Small intestine (tissue), 7 donors: ENCODE measurements around the gene BRINP1. TPM values are rescaled to one million over a fixed set of nuclear protein-coding genes. Genes with fewer than 3 reads are reported as not detected.

Source experiments
- DNase-seq, 2 donors: peaks; one replicate each; pipeline versions ENCODE4 v3.0.0 to v3.0.0-alpha.2; 2013
- FAIRE-seq: peaks from 2 replicates; lab custom pipeline; 2012; peaks lifted over from hg19 to GRCh38; lab: Jason Lieb, UNC
- H3K27ac ChIP-seq, 3 donors: one replicate each; pipeline ENCODE4 v1.5.1; 2013; ENCODE audit warnings: low read length in 2 of 3, mild to moderate bottlenecking in 2 of 3, control low read depth in 1 of 3, inconsistent platforms in 1 of 3, low read depth in 1 of 3, moderate library complexity in 1 of 3
- H3K27me3 ChIP-seq, 3 donors: one replicate each; pipeline ENCODE4 v1.6.1; 2013; ENCODE audit warnings: low read length in 3 of 3, inconsistent platforms in 1 of 3; ENCODE audit not compliant: control insufficient read depth in 3 of 3, insufficient read depth in 3 of 3
- H3K36me3 ChIP-seq, 3 donors: one replicate each; pipeline ENCODE4 v1.6.1; 2013; ENCODE audit warnings: low read length in 3 of 3, inconsistent platforms in 1 of 3, low read depth in 1 of 3, mild to moderate bottlenecking in 1 of 3, moderate library complexity in 1 of 3; ENCODE audit not compliant: control insufficient read depth in 3 of 3, insufficient read depth in 2 of 3
- H3K4me1 ChIP-seq, 3 donors: one replicate each; pipeline ENCODE4 v1.6.1; 2013; ENCODE audit warnings: low read length in 2 of 3, inconsistent platforms in 1 of 3, low read depth in 1 of 3, mild to moderate bottlenecking in 1 of 3, moderate library complexity in 1 of 3; ENCODE audit not compliant: control insufficient read depth in 3 of 3, insufficient read depth in 2 of 3
- H3K4me3 ChIP-seq, 3 donors: one replicate each; pipeline ENCODE4 v1.5.1; 2013; ENCODE audit warnings: low read length in 3 of 3, control low read depth in 1 of 3, inconsistent platforms in 1 of 3, low read depth in 1 of 3, mild to moderate bottlenecking in 1 of 3, moderate library complexity in 1 of 3
- H3K9me3 ChIP-seq, 2 donors: one replicate each; pipeline ENCODE4 v1.6.1; 2013; ENCODE audit warnings: low read depth in 1 of 2, low read length in 1 of 2; ENCODE audit not compliant: control insufficient read depth in 2 of 2, insufficient read depth in 1 of 2
- WGBS, 3 donors: extraction: QIAGEN DNeasy Blood & Tissue Kit; methylation state at CpG; one replicate each; pipeline ENCODE4 v1.1.7; 2013; 5-methylcytosine and 5-hydroxymethylcytosine counted together
- polyA plus RNA-seq, 4 donors: library from polyadenylated mRNA; stranded (reverse) in 3 of 4; unstranded in 1 of 4; fragments of 200-250 nt in 3 of 4; fragments of 120-200 nt in 1 of 4; gene quantifications; one replicate each; pipeline versions ENCODE4 v1.2.1 to v1.2.3, GENCODE V29; 2013
- donor health status: healthy with polysubstance abuse.
- donor health status: control.
- donor health status: control.
- donor health status: Bipolar disorder and iron deficiency.
- donor health status: healthy.

BRINP1 gene
- polyA plus RNA-seq, 4 donors: 0.19 to 2.3 TPM; not detected in 2

GRCh38 chr9:119255116-119255515 is 114.1 kb downstream of the BRINP1 start:
- DNase-seq (no peak), FAIRE-seq (no peak)
- Histone ChIP-seq H3K4me1 (no peaks in the 10 kb centered on the region), H3K9me3 (no peaks in the 10 kb centered on the region), H3K27ac (no peak overlapping the region), H3K36me3 (no peaks in the 10 kb centered on the region), H3K27me3 (no peaks in the 10 kb centered on the region), H3K4me3 (no peak overlapping the region)
- WGBS, 3 donors: 55 to 59% (median 57%) methylated on average over 3 of the region's 3 CpGs

- no peaks in the 10 kb centered on the region for H3K27me3 ChIP-seq
- no peaks in the 10 kb centered on the region for H3K4me1 ChIP-seq
- WGBS, 3 donors: 82 to 89% (median 87%) methylated on average over 5 of the region's 5 CpGs
- DNase-seq (no peak), FAIRE-seq (no peak)
- no peaks in the 10 kb centered on the region for H3K36me3 ChIP-seq
- H3K4me3 ChIP-seq: no peak overlapping the region
- H3K27ac ChIP-seq: no peak overlapping the region
- H3K9me3 ChIP-seq: no peaks in the 10 kb centered on the region
These were observed 116.5 kb downstream of the BRINP1 start for GRCh38 chr9:119252671-119253299.

- no peaks in the 10 kb centered on the region for H3K4me1 ChIP-seq
- H3K4me3 ChIP-seq: no peak overlapping the region
- H3K9me3 ChIP-seq: no peaks in the 10 kb centered on the region
- no peak overlapping the region for H3K27ac ChIP-seq
- H3K27me3 ChIP-seq: no peaks in the 10 kb centered on the region
- WGBS, 3 donors: 57 to 78% (median 61%) methylated on average over 5 of the region's 5 CpGs
- no peaks in the 10 kb centered on the region for H3K36me3 ChIP-seq
- DNase-seq (no peak), FAIRE-seq (no peak)
These were observed 117.3 kb downstream of the BRINP1 start for GRCh38 chr9:119251936-119252335.

- FAIRE-seq (no peak), DNase-seq (no peak)
- Histone ChIP-seq H3K27me3 (no peaks in the 10 kb centered on the region), H3K9me3 (no peaks in the 10 kb centered on the region), H3K4me1 (no peaks in the 10 kb centered on the region), H3K36me3 (no peaks in the 10 kb centered on the region), H3K4me3 (no peak overlapping the region), H3K27ac (no peak overlapping the region)
- WGBS, 3 donors: 55 to 66% (median 65%) methylated on average over 4 of the region's 4 CpGs
These were observed 118.5 kb downstream of the BRINP1 start for GRCh38 chr9:119250730-119251129.

- no peak for FAIRE-seq
These were observed 128.7 kb downstream of the BRINP1 start for GRCh38 chr9:119240546-119240945.

GRCh38 chr9:119234636-119235035 is 134.6 kb downstream of the BRINP1 start:
- H3K4me3 ChIP-seq: no peak overlapping the region
- WGBS, 3 donors: 13 to 40% (median 22%) methylated on average over 1 of the region's 1 CpG
- DNase-seq (no peak), FAIRE-seq (no peak)
- H3K36me3 ChIP-seq: no peaks in the 10 kb centered on the region
- no peaks in the 10 kb centered on the region for H3K27me3 ChIP-seq
- H3K9me3 ChIP-seq: no peaks in the 10 kb centered on the region
- H3K27ac ChIP-seq: no peak overlapping the region
- no peaks in the 10 kb centered on the region for H3K4me1 ChIP-seq

More at GRCh38 chr9:119240546-119240945, 128.7 kb downstream of the BRINP1 start:
- Histone ChIP-seq H3K4me3 (no peak overlapping the region), H3K4me1 (no peaks in the 10 kb centered on the region), H3K27ac (no peak overlapping the region), H3K27me3 (no peaks in the 10 kb centered on the region), H3K9me3 (no peaks in the 10 kb centered on the region), H3K36me3 (no peaks in the 10 kb centered on the region)
- DNase-seq: no peak
- 75 to 84% (median 77%) methylated on average over 4 of the region's 4 CpGs for WGBS, 3 donors

GRCh38 chr9:119227422-119227821 is 141.8 kb downstream of the BRINP1 start:
- 73 to 78% (median 74%) methylated on average over 3 of the region's 3 CpGs for WGBS, 3 donors
- no peak for FAIRE-seq
- H3K9me3 ChIP-seq: no peaks in the 10 kb centered on the region

GRCh38 chr9:119224431-119224830 is 144.8 kb downstream of the BRINP1 start:
- H3K36me3 ChIP-seq: no peaks in the 10 kb centered on the region
- no peaks in the 10 kb centered on the region for H3K27me3 ChIP-seq
- FAIRE-seq (no peak), DNase-seq (no peak)
- no peak overlapping the region for H3K27ac ChIP-seq
- H3K4me3 ChIP-seq: no peak overlapping the region
- H3K9me3 ChIP-seq: no peaks in the 10 kb centered on the region
- H3K4me1 ChIP-seq: no peaks in the 10 kb centered on the region
- 50 to 65% (median 53%) methylated on average over 2 of the region's 2 CpGs for WGBS, 3 donors

More at GRCh38 chr9:119227422-119227821, 141.8 kb downstream of the BRINP1 start:
- no peak for DNase-seq
- Histone ChIP-seq H3K36me3 (no peaks in the 10 kb centered on the region), H3K4me3 (no peak overlapping the region), H3K4me1 (no peaks in the 10 kb centered on the region), H3K27ac (no peak overlapping the region), H3K27me3 (no peaks in the 10 kb centered on the region)

- Histone ChIP-seq H3K27ac (no peak overlapping the region), H3K9me3 (no peaks in the 10 kb centered on the region), H3K4me3 (no peak overlapping the region), H3K4me1 (no peaks in the 10 kb centered on the region), H3K36me3 (no peaks in the 10 kb centered on the region), H3K27me3 (no peaks in the 10 kb centered on the region)
- WGBS, 3 donors: 74 to 80% (median 79%) methylated on average over 4 of the region's 4 CpGs
- DNase-seq (peak in 1 of 2 donors; percentile 1), FAIRE-seq (no peak)
These were observed 148.0 kb downstream of the BRINP1 start for GRCh38 chr9:119221276-119221675.
